Thyroid gland (tissue), 4 donors: ENCODE data around the gene EFCAB8. TPM values are rescaled to one million over a fixed set of nuclear protein-coding genes. Genes with fewer than 3 reads are reported as not detected.

Experiments used
- DNase-seq, 2 donors: peaks; one replicate each; pipeline ENCODE4 v3.0.0-alpha.2; 2019
- H3K27ac ChIP-seq, 3 donors: fragments of 200-600 bp; sonication (generic); 1 replicate in 2 of 3; 2 replicates in 1 of 3; pipeline ENCODE4 v1.5.1; 2016 to 2019; ENCODE audit warnings: mild to moderate bottlenecking in 1 of 3, moderate library complexity in 1 of 3
- H3K27me3 ChIP-seq: fragments of 200-600 bp; sonication (generic); one replicate; pipeline ENCODE4 v1.5.1; 2019
- H3K36me3 ChIP-seq, 2 donors: fragments of 200-600 bp; sonication (generic); one replicate each; pipeline ENCODE4 v1.5.1; 2016 to 2019
- H3K4me1 ChIP-seq, 2 donors: fragments of 200-600 bp; sonication (generic); one replicate each; pipeline ENCODE4 v1.5.1; 2017 to 2019
- H3K4me3 ChIP-seq, 3 donors: fragments of 200-600 bp; sonication (generic); replicated peaks in 1 of 3; 1 replicate in 2 of 3; 2 replicates in 1 of 3; pipeline ENCODE4 v1.5.1; 2016; ENCODE audit warnings: mild to moderate bottlenecking in 1 of 3
- H3K9me3 ChIP-seq: fragments of 200-600 bp; sonication (generic); one replicate; pipeline ENCODE4 v1.5.1; 2017
- CTCF ChIP-seq, 6 experiments: fragments of 200-600 bp in 3 of 6; fragments of 450-650 bp in 3 of 6; sonication (generic) in 3 of 6; IDR thresholded peaks; one replicate each; pipeline ENCODE4 v1.5.1; 2016 to 2019; ENCODE audit warnings: antibody characterized with exemption in 6 of 6, mild to moderate bottlenecking in 2 of 6, inconsistent platforms in 1 of 6, moderate library complexity in 1 of 6
- POLR2A ChIP-seq, 2 donors: fragments of 450-650 bp; IDR thresholded peaks; one replicate each; pipeline ENCODE4 v1.6.1; 2017; ENCODE audit warnings: antibody characterized with exemption in 2 of 2, mild to moderate bottlenecking in 2 of 2, moderate library complexity in 1 of 2
- WGBS, 2 donors: methylation state at CpG; one replicate each; pipeline ENCODE4 v1.1.5; 2017; 5-methylcytosine and 5-hydroxymethylcytosine counted together
- intact Hi-C: fragments of 100-400 bp; cut with DNase I; formaldehyde crosslinking; loops from one replicate; pipeline ENCODE4 v1.15.1; 2023
- total RNA-seq, 4 donors: library from RNA; depleted of rRNA; stranded (reverse); fragments of >200 nt; gene quantifications; one replicate each; pipeline ENCODE4 v1.2.3, GENCODE V29; 2016

Gene EFCAB8
- total RNA-seq, 4 donors from 2014 or later, result 0.27 to 2.3 TPM; not detected in 2

- 53 to 74% methylated on average over 5 of the region's 5 CpGs for WGBS, 2 donors
- Histone ChIP-seq H3K27me3 (no peaks in the 10 kb centered on the region), H3K27ac (no peak overlapping the region), H3K9me3 (no peaks in the 10 kb centered on the region), H3K4me3 (no peak overlapping the region), H3K4me1 (no peaks in the 10 kb centered on the region), H3K36me3 (no peaks in the 10 kb centered on the region)
- TF ChIP-seq CTCF (IDR thresholded peaks at IDR 0.05), result no peak
- TF ChIP-seq POLR2A (IDR thresholded peaks at IDR 0.05), result no peak
- DNase-seq, result no peak
- intact Hi-C loops, result no loop called here
These were observed 98.7 kb downstream of the EFCAB8 start for GRCh38 chr20:32957459-32957858.

- no peak for DNase-seq
- TF ChIP-seq CTCF (IDR thresholded peaks at IDR 0.05) (no peak), POLR2A (IDR thresholded peaks at IDR 0.05) (no peak)
- no peaks in the 10 kb centered on the region for H3K36me3 ChIP-seq
- no peaks in the 10 kb centered on the region for H3K27me3 ChIP-seq
- H3K27ac ChIP-seq, result no peak overlapping the region
- H3K4me3 ChIP-seq, result no peak overlapping the region
- intact Hi-C loops, result no loop called here
- no peaks in the 10 kb centered on the region for H3K4me1 ChIP-seq
- no peaks in the 10 kb centered on the region for H3K9me3 ChIP-seq
These were observed 99.9 kb downstream of the EFCAB8 start for GRCh38 chr20:32958574-32958973.

- Histone ChIP-seq H3K27me3 (no peaks in the 10 kb centered on the region), H3K27ac (no peak overlapping the region), H3K9me3 (no peaks in the 10 kb centered on the region), H3K4me3 (no peak overlapping the region), H3K4me1 (no peaks in the 10 kb centered on the region), H3K36me3 (no peaks in the 10 kb centered on the region)
- intact Hi-C loops, result no loop called here
- WGBS, 2 donors, result 90 to 95% methylated on average over 14 of the region's 14 CpGs
- TF ChIP-seq POLR2A (IDR thresholded peaks at IDR 0.05) (no peak), CTCF (IDR thresholded peaks at IDR 0.05) (no peak)
- DNase-seq, result no peak
These were observed 100.9 kb downstream of the EFCAB8 start for GRCh38 chr20:32959351-32960221.

- TF ChIP-seq CTCF (IDR thresholded peaks at IDR 0.05) (no peak), POLR2A (IDR thresholded peaks at IDR 0.05) (no peak)
- H3K27ac ChIP-seq, result no peak overlapping the region
- intact Hi-C loops, result no loop called here
- H3K36me3 ChIP-seq, result no peaks in the 10 kb centered on the region
- DNase-seq, result no peak
- no peaks in the 10 kb centered on the region for H3K27me3 ChIP-seq
- no peaks in the 10 kb centered on the region for H3K4me1 ChIP-seq
- no peaks in the 10 kb centered on the region for H3K9me3 ChIP-seq
- no peak overlapping the region for H3K4me3 ChIP-seq
These were observed 101.4 kb downstream of the EFCAB8 start for GRCh38 chr20:32960222-32960518.

GRCh38 chr20:32960849-32961731 is 102.4 kb downstream of the EFCAB8 start:
- H3K27ac ChIP-seq, result no peak overlapping the region
- no peak for TF ChIP-seq POLR2A (IDR thresholded peaks at IDR 0.05)
- TF ChIP-seq CTCF (IDR thresholded peaks at IDR 0.05), result no peak
- H3K9me3 ChIP-seq, result no peaks in the 10 kb centered on the region
- H3K27me3 ChIP-seq, result no peaks in the 10 kb centered on the region
- no peak overlapping the region for H3K4me3 ChIP-seq
- no peaks in the 10 kb centered on the region for H3K36me3 ChIP-seq
- no peaks in the 10 kb centered on the region for H3K4me1 ChIP-seq
- 89 to 90% methylated on average over 25 to 28 of the region's 28 CpGs for WGBS, 2 donors
- no peak for DNase-seq
- intact Hi-C loops, result no loop called here
